ENCODE data around the gene IFITM1.
"Not testable (repeated sequence)": the region's sequence is repeated elsewhere in the genome, so short reads cannot be mapped to it uniquely, and the experiment has no call there.

IFITM1 gene

GRCh38 chr11:312092-312816, 1.6 kb upstream of the IFITM1 start:
- peak overlapping the region; percentile 45 for H3K4me3 ChIP-seq (ENCODE audit: low read depth, low read length)
- no peak for DNase-seq (ENCODE audit: low read depth, low spot score)
- ChIA-PET POLR2A (interaction anchor here (0.6 to 1.9 kb wide), 2 partner anchors 43 to 105 kb away, joined by 3 to 4 read pairs; partner anchors contain the start of genes BET1L and RIC8A), CTCF (interaction anchor here (0.7 to 2.2 kb wide), 4 partner anchors 9 to 136 kb away, joined by 3 to 7 read pairs (median 4); no protein-coding TSS in a partner anchor)
- no peak for TF ChIP-seq CTCF (IDR thresholded peaks at IDR 0.05; ENCODE audit: insufficient read depth, low read length, missing control alignments)

DNA sequence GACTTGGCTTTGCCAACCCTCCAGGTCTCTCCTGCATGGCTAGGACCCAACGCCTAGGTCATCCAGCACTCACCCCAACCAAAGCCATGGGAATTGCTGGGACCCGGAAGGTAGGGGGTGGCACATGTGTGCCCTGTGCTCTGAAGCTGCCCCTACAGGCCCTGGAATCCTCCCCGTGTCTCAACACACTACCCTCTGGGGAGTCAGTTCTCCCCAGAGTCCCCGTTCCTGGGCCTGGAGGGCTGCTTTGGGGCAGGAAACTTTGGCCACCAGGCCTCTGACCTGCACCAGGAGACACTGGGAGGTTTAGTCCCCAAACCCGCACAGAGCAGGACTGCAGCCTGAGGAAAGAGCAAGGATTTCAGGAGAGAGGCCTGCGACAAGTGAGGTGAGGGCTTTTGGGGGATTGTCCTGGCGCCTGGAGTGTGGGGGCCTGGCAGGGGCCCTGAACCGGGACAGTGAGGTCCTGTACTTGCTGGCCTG, 495 bp upstream of the IFITM1 start:
- DNase-seq (ENCODE audit: low read depth, low spot score) = no peak
- POLR2A ChIA-PET = no interaction called here
- H3K4me3 ChIP-seq (ENCODE audit: low read depth, low read length) = peak overlapping the region; percentile 64
- no peak for TF ChIP-seq CTCF (IDR thresholded peaks at IDR 0.05; ENCODE audit: insufficient read depth, low read length, missing control alignments)
- CTCF ChIA-PET = interaction anchor here (1.2 to 2.2 kb wide), 2 partner anchors 10 to 135 kb away, joined by 3 to 5 read pairs; no protein-coding TSS in a partner anchor

GRCh38 chr11:314554-314875, 675 bp downstream of the IFITM1 start:
- POLR2A ChIA-PET; DNase-seq (ENCODE audit: low read depth, low spot score): not testable (repeated sequence)
- CTCF ChIA-PET = interaction anchor here (4.5 kb wide), 1 partner anchor 9 kb away, joined by 45 read pairs; the partner anchor contains the start of gene IFITM2
- peak overlapping the region; percentile 64 for H3K4me3 ChIP-seq (ENCODE audit: low read depth, low read length)

DNA sequence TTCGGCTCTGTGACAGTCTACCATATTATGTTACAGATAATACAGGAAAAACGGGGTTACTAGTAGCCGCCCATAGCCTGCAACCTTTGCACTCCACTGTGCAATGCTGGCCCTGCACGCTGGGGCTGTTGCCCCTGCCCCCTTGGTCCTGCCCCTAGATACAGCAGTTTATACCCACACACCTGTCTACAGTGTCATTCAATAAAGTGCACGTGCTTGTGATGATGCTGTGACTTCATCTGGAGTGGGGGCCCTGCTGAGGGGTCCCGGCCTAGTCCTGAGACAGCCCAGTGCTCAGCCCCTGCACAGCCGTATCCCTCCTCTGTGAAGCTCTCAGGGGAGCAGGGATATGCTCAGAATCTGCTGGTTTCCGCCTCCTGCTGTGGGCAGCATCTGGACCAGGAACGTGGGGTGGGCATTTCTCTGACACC, 1.2 kb downstream of the IFITM1 start:
- POLR2A ChIA-PET = no interaction called here
- no peak for DNase-seq (ENCODE audit: low read depth, low spot score)
- CTCF ChIA-PET = interaction anchor here (0.7 to 4.5 kb wide), 4 partner anchors 9 to 134 kb away, joined by 3 to 45 read pairs (median 14); partner anchors contain the start of gene IFITM2
- peak overlapping the region; percentile 35 for H3K4me3 ChIP-seq (ENCODE audit: low read depth, low read length)
- no peak for TF ChIP-seq CTCF (IDR thresholded peaks at IDR 0.05; ENCODE audit: insufficient read depth, low read length, missing control alignments)

DNA sequence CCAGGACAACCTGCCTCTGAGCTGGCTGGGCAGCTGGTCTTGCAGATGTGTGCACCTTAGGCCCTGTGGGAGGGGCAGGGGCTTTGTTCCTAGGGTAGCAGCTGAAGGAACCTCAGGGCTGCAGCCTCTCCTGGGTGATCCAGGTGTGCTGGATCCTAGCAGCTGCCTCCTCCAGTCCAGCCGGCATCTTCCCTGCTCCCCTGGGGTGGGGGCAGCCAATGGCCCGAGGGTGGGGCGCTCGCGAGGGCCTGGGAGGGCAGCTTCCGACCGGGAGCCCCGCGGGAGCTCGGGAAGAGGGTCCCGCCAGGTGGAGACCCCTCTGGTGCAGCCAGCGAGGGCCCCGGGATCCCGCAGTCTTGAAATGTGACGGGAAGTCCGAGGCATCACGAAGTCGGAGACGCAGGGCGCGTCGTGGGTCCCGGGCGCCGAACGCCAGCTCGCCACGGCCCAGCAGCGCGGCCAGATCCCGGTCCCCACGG, 1.7 kb downstream of the IFITM1 start:
- TF ChIP-seq CTCF (IDR thresholded peaks at IDR 0.05; ENCODE audit: insufficient read depth, low read length, missing control alignments) = no peak
- peak overlapping the region; percentile 35 for H3K4me3 ChIP-seq (ENCODE audit: low read depth, low read length)
- POLR2A ChIA-PET = no interaction called here
- CTCF ChIA-PET = interaction anchor here (0.7 to 4.5 kb wide), 4 partner anchors 10 to 133 kb away, joined by 3 to 45 read pairs (median 14); partner anchors contain the start of gene IFITM2
- no peak for DNase-seq (ENCODE audit: low read depth, low spot score)

DNA sequence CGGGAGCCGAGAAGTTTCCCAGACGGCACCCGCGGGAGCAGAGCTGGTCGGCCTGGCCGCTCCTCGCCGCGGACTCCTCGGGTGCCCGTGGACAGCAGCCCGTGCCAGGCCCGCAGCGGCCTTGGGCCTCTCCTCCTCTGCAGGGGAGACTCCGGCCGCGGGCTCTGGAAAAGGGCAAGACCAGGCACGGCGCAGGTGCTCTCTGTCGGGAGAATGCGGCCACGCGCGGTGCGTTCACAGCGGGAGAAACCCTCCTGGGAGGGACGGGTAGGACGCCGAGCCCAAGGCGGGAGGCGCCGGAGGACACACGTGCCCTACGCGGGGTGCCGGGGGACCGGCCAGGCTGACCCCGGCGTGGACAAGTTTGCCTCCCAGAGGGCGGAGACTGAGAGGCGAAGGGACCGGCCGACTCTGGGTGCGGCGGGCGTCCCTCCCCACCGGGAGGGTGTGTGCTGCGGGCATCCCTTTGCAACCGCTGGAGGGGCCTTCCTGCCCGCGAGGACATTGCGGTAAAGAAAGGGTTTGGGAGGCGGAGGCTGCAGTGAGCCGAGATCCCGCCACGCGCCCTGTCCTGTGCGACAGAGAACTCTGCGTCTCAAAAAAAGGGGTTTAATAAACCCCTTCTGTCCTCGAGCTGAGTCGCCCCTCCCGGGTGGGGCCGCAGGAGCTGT, 2.3 kb downstream of the IFITM1 start:
- CTCF ChIA-PET = interaction anchor here (1.2 to 4.5 kb wide), 9 partner anchors 10 to 133 kb away, joined by 3 to 45 read pairs (median 9); partner anchors contain the start of gene IFITM2
- no peak for TF ChIP-seq CTCF (IDR thresholded peaks at IDR 0.05; ENCODE audit: insufficient read depth, low read length, missing control alignments)
- H3K4me3 ChIP-seq (ENCODE audit: low read depth, low read length) = peak overlapping the region; percentile 12; the same call in 1 of the 2 replicates
- POLR2A ChIA-PET = interaction anchor here (1.8 kb wide), 1 partner anchor 40 kb away, joined by 7 read pairs; no protein-coding TSS in a partner anchor
- DNase-seq (ENCODE audit: low read depth, low spot score) = no peak
